Natural killer cell treated with Interleukin-12 subunit alpha and Interleukin-12 subunit beta and Interleukin-15 and Interleukin-18, amount 100 ng/mL, for 72 hours (primary cell): ENCODE results near the gene GASK1A. TPM values are rescaled to one million over a fixed set of nuclear protein-coding genes. Genes with fewer than 3 reads are reported as not detected.
"Not testable (repeated sequence)": the region's sequence is repeated elsewhere in the genome, so short reads cannot be mapped to it uniquely, and the experiment has no call there.

Experiments used
- ATAC-seq, 2 donors: fragments of 150-1000 bp; cut with Tn5 transposase in 1 of 2; sonication (Bioruptor Pico), chemical (Tn5 transposase) in 1 of 2; 2 replicates each; pipeline ENCODE4 v1.10.0; 2021
- DNase-seq: peaks from one replicate; pipeline ENCODE4 v3.0.0; 2022; ENCODE audit warnings: low spot score
- H3K27ac Mint-ChIP-seq, 2 donors: 1 replicate in 1 of 2; 2 replicates in 1 of 2; pipeline ENCODE4 v1.8.0; 2022; ENCODE audit warnings: mixed read lengths in 2 of 2, mild to moderate bottlenecking in 1 of 2, moderate library complexity in 1 of 2
- H3K27me3 Mint-ChIP-seq, 2 donors: 1 replicate in 1 of 2; 2 replicates in 1 of 2; pipeline ENCODE4 v1.8.0; 2022; ENCODE audit warnings: mixed read lengths in 2 of 2
- H3K36me3 Mint-ChIP-seq: one replicate; pipeline ENCODE4 v1.8.0; 2022; ENCODE audit warnings: mixed read lengths
- H3K4me1 Mint-ChIP-seq, 2 donors: 1 replicate in 1 of 2; 2 replicates in 1 of 2; pipeline ENCODE4 v1.8.0; 2022; ENCODE audit warnings: low read depth in 2 of 2, mixed read lengths in 2 of 2, mild to moderate bottlenecking in 1 of 2
- H3K4me3 Mint-ChIP-seq: one replicate; pipeline ENCODE4 v1.8.0; 2022; ENCODE audit warnings: mixed read lengths
- H3K9me3 Mint-ChIP-seq: 2 replicates; pipeline ENCODE4 v1.8.0; 2022; ENCODE audit warnings: mixed read lengths
- total RNA-seq, 2 donors: library from RNA; stranded (reverse); gene quantifications; one replicate each; pipeline ENCODE4 v1.2.3, GENCODE V29; 2022

GASK1A gene
- total RNA-seq, 2 donors from 2014 or later, result 0.29 TPM; not detected in 1

DNA sequence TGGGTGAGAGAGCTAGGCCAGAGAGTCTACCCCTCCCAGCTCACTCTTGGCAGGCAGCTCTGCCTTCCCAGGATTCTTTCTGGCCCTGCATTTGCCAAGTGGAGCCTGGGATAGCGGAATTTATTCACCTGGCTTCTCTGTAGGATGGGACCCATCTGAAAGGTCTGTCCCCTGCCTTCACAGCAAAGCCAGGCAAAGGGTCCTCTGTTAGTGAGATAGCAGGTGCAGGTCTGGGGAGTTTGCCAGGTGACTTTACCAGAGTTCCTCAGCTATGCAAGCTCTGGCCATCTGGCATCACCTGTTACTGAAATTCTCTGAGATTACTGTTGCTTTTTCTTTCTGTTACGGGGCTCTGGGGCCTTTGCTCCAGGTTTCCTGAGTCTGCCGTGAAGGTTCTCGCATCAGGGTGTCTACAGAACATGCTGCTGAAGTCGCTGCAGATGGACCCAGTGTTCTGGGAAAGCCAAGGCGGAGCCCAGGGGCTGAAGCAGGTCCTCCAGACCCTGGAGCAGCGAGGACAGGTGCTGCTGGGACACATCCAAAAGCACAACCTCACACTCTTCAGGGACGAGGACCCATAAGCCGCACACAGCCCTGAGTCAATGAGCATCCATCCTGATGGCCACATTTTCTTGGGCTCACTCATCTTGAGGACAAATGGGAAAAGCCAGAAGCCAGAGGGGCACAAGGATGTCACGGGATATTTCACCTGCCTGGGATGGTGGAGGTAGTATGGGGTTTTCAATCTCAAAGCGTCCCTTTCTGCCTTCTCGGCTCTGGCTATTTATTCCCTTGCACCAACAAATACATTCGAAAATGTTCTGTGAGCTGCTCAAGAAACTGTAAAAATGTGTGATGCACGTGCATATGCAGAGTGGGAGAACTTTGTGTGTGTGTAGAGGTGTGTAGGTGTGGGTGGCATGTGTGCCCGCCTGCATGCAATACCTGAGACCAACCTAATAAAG, 77.0 kb downstream of the GASK1A start:
- Mint-ChIP-seq H3K27me3 (peaks cover 0 to 5% of the 10 kb centered on the region in 2 donors), H3K27ac (no peak overlapping the region)
- no peak for DNase-seq

GRCh38 chr3:43059456-43059855, 80.3 kb downstream of the GASK1A start:
- peaks cover 0 to 5% of the 10 kb centered on the region in 2 donors for H3K4me1 Mint-ChIP-seq
- no peaks in the 10 kb centered on the region for H3K9me3 Mint-ChIP-seq
- ATAC-seq (no peak), DNase-seq (no peak)
- no peaks in the 10 kb centered on the region for H3K27me3 Mint-ChIP-seq
- H3K36me3 Mint-ChIP-seq, result no peaks in the 10 kb centered on the region
- H3K4me3 Mint-ChIP-seq, result no peak overlapping the region
- H3K27ac Mint-ChIP-seq, result no peak overlapping the region

More for the DNA sequence above, 77.0 kb downstream of the GASK1A start:
- no peak for ATAC-seq
- Mint-ChIP-seq H3K9me3 (peaks cover 8% of the 10 kb centered on the region), H3K36me3 (peaks cover 13% of the 10 kb centered on the region), H3K4me3 (no peak overlapping the region), H3K4me1 (no peaks in the 10 kb centered on the region)

- Mint-ChIP-seq H3K9me3 (no peaks in the 10 kb centered on the region), H3K27me3 (no peaks in the 10 kb centered on the region), H3K4me3 (no peak overlapping the region), H3K4me1 (peaks cover 0 to 5% of the 10 kb centered on the region in 2 donors), H3K27ac (no peak overlapping the region), H3K36me3 (no peaks in the 10 kb centered on the region)
- DNase-seq (no peak), ATAC-seq (no peak)
Observed at GRCh38 chr3:43061101-43061895, 82.2 kb downstream of the GASK1A start.

- Mint-ChIP-seq H3K27me3 (no peaks in the 10 kb centered on the region), H3K4me3 (no peak overlapping the region), H3K4me1 (peaks cover 0 to 5% of the 10 kb centered on the region in 2 donors), H3K9me3 (no peaks in the 10 kb centered on the region), H3K36me3 (no peaks in the 10 kb centered on the region), H3K27ac (no peak overlapping the region)
- DNase-seq (no peak), ATAC-seq (no peak)
Observed at GRCh38 chr3:43062040-43062563, 83.0 kb downstream of the GASK1A start.

DNA sequence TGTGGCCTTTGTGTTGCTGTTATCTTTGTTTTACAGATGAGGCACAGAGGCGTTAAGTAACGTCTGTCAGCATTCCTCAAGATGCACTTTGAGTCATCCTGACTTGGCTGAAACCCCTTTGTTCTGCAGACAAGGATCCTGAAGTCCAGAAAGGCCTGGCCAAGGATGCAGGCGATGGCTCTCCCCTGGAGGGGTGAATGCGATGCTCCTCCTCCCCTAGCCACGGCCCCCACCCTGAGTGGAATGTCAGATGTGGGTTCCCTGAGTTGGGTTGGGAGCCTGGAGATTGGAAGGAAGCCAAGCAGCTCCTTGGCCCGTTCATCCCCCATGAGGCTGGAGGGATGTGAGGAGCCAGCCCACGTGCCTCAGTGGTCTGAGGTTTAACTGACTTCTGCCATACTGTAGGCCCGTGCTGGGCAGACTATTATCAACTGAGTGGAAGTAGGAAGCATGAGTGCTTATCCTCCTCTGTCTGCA, 83.5 kb downstream of the GASK1A start:
- Mint-ChIP-seq H3K4me1 (peaks cover 0 to 5% of the 10 kb centered on the region in 2 donors), H3K27ac (no peak overlapping the region), H3K9me3 (no peaks in the 10 kb centered on the region), H3K36me3 (no peaks in the 10 kb centered on the region), H3K4me3 (no peak overlapping the region), H3K27me3 (no peaks in the 10 kb centered on the region)
- DNase-seq (no peak), ATAC-seq (no peak)

DNA sequence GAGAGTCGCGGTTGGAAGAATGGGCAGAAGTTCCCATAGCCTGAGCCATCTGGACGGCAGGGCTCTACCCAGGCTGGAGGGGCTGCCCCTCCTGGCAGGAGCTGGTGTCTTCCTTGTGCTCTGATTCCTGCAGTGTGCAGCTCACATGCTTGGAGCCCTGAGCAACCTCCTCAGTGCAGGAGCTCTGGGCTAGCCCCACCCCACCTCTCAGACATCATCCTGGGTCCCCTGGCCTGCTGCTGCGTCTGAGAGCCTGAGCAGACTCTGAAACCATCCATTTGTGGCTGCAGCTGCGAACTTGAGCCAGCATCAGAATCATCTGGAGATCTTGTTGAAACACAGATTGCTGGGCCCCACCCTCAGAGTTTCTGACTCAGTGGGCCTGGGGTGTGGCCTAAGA, 84.0 kb downstream of the GASK1A start:
- Mint-ChIP-seq H3K9me3 (no peaks in the 10 kb centered on the region), H3K36me3 (no peaks in the 10 kb centered on the region), H3K4me1 (peaks cover 0 to 5% of the 10 kb centered on the region in 2 donors), H3K27me3 (no peaks in the 10 kb centered on the region), H3K4me3 (no peak overlapping the region), H3K27ac (no peak overlapping the region)
- no peak for DNase-seq
- ATAC-seq, result no peak

DNA sequence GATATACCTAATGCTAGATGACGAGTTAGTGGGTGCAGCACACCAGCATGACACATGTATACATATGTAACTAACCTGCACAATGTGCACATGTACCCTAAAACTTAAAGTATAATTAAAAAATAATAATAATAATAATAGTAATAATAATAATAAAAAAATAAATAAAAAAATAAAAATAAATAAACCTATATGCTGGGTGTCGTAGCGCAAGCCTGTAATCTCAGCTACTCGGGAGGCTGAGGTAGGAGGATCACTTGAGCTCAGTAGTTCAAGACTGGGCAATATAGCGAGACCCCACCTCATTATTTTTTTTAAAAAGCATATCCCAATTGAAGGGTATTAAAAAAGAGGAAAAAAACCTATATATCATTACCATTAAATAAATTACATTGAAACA, 91.6 kb downstream of the GASK1A start:
- ATAC-seq, H3K27me3 Mint-ChIP-seq: not testable (repeated sequence)

DNA sequence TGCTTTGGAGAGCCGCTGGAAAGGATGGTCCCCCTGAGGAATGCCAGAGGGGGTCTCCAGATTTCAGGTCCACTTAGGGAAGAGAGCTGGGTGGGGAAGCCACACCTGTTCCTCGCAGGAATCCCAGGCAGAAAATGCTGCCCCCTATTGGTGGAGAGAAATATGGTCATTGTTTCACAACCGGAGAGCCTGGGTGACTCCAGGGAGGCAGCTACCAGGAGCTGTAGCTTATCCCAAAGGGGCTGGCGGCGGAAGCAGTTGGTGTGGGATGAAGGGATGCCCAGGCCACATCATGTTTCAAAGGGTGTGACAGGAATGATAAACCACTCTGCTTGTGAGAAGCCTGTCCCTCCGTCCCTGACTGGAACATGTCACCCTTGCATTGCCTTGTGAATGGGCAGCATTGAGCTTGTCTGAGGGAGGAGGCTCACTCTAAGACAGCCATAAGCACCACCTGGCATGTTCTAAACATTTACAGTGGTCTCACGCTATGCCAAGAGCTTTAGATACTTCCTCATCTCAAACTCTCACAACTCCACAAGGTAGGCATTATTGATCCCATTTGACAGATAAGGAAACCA, 92.3 kb downstream of the GASK1A start:
- H3K36me3 Mint-ChIP-seq, result no peaks in the 10 kb centered on the region
- DNase-seq, result no peak
- H3K4me1 Mint-ChIP-seq, result peaks cover 0 to 4% of the 10 kb centered on the region in 2 donors
- no peak overlapping the region for H3K4me3 Mint-ChIP-seq
- no peaks in the 10 kb centered on the region for H3K27me3 Mint-ChIP-seq
- no peak for ATAC-seq
- H3K9me3 Mint-ChIP-seq, result no peaks in the 10 kb centered on the region
- no peak overlapping the region for H3K27ac Mint-ChIP-seq

More for the DNA sequence above, 91.6 kb downstream of the GASK1A start:
- not testable (repeated sequence) for H3K9me3 Mint-ChIP-seq, H3K36me3 Mint-ChIP-seq, H3K27ac Mint-ChIP-seq, DNase-seq, H3K4me1 Mint-ChIP-seq, H3K4me3 Mint-ChIP-seq

DNA sequence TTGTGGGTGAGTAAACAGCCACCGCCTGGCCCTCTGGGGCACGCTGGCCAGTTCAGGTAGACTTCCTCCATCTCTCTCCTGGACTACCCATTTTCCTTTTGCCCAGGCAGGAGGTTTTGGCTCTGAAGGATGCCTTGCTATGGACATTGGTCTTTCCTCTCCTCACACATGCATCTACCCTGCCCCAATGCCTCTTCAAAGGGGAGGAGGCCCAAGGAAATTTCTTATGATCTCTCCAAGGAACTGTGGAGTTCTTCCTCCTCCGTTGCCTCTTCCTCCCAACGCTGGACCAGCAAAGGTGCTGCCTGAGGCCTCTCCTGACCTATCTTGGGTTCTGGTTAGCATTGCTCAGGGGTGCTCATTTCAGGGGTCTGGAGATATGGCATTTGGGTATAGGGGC, 93.2 kb downstream of the GASK1A start:
- no peak for DNase-seq
- Mint-ChIP-seq H3K9me3 (no peaks in the 10 kb centered on the region), H3K4me3 (no peak overlapping the region), H3K27me3 (no peaks in the 10 kb centered on the region), H3K4me1 (peaks cover 0 to 4% of the 10 kb centered on the region in 2 donors), H3K27ac (no peak overlapping the region), H3K36me3 (no peaks in the 10 kb centered on the region)
- no peak for ATAC-seq

GRCh38 chr3:43073116-43073835, 94.2 kb downstream of the GASK1A start:
- ATAC-seq (no peak), DNase-seq (no peak)
- no peak overlapping the region for H3K27ac Mint-ChIP-seq
- H3K4me3 Mint-ChIP-seq, result no peak overlapping the region
- peaks cover 0 to 4% of the 10 kb centered on the region in 2 donors for H3K4me1 Mint-ChIP-seq
- no peaks in the 10 kb centered on the region for H3K27me3 Mint-ChIP-seq
- no peaks in the 10 kb centered on the region for H3K9me3 Mint-ChIP-seq
- H3K36me3 Mint-ChIP-seq, result no peaks in the 10 kb centered on the region

- H3K36me3 Mint-ChIP-seq, result peaks cover 1% of the 10 kb centered on the region
- H3K4me3 Mint-ChIP-seq, result no peak overlapping the region
- no peaks in the 10 kb centered on the region for H3K9me3 Mint-ChIP-seq
- ATAC-seq (peak in 1 of 2 donors; percentile 13), DNase-seq (no peak)
- no peak overlapping the region for H3K27ac Mint-ChIP-seq
- peaks cover 0 to 4% of the 10 kb centered on the region in 2 donors for H3K4me1 Mint-ChIP-seq
- H3K27me3 Mint-ChIP-seq, result no peaks in the 10 kb centered on the region
Observed at GRCh38 chr3:43073836-43074220, 94.7 kb downstream of the GASK1A start.

DNA sequence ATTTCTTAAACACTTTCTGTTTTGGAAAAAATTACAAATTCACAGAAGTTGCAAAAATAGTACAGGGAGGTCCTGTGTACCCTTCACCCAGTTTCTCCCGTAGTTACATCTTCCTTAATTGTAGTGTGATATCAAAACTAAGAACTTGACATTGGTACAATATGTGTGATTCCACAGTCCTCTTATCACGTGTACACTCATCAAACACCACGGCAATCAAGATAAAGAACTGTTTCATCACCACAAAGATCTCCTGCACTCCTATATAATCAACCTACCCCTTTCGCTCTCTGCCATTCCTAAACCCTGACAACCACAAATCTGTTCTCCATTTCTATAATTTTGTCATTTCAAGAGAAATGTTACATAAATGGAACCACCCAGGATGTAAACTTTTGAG, 95.4 kb downstream of the GASK1A start:
- no peak for DNase-seq
- Mint-ChIP-seq H3K27ac (no peak overlapping the region), H3K9me3 (no peaks in the 10 kb centered on the region), H3K4me3 (no peak overlapping the region), H3K27me3 (no peaks in the 10 kb centered on the region), H3K36me3 (peaks cover 4% of the 10 kb centered on the region), H3K4me1 (peaks cover 0 to 4% of the 10 kb centered on the region in 2 donors)
- ATAC-seq, result no peak
